Fibroblast of skin of back (primary cell): ENCODE results near the gene GMEB2.
"Not testable (repeated sequence)": the region's sequence is repeated elsewhere in the genome, so short reads cannot be mapped to it uniquely, and the experiment has no call there.

Experiments
- DNase-seq: peaks from one replicate; pipeline ENCODE4 v3.0.0-alpha.2; 2013

The GMEB2 gene

DNA sequence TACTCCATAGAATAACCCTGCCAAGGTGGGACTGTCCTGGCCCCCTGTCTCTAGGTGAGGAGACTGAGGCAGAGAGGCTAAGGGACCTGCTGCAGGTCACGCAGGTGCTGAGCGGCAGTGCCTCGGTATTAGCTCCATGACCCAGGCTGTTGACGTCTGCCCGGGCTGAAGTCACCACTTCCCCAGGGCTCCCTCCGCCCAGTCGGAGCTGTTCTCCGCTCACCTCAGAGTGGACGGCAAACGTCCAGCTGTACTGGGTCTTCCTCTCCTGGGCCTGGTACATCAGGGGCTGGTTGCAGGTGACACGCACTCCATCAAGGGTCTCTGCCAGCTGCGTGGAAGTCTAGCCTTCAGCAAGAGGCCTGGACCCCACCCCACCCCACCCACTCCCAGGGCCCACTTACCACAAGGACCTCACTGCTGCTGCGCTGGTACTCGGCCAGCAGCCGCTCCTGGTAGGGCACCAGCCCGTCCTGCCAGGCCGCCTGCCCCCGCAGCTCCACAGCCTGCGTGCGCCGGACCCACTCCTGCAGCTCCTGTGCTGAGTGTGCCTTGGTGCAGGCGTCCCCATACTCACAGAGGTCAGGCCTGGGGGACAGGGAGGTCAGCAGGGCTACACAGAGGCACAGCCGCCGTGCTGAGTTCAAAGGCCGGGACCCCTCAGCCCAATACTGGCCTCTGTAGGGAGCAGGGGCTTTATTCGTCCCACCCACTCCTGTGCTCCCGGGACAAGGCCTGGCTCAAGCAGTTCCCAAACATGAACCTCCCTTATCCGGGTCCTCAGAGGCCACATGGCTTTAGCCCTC lies 56.4 kb downstream of the GMEB2 start:
- DNase-seq = no peak

DNA sequence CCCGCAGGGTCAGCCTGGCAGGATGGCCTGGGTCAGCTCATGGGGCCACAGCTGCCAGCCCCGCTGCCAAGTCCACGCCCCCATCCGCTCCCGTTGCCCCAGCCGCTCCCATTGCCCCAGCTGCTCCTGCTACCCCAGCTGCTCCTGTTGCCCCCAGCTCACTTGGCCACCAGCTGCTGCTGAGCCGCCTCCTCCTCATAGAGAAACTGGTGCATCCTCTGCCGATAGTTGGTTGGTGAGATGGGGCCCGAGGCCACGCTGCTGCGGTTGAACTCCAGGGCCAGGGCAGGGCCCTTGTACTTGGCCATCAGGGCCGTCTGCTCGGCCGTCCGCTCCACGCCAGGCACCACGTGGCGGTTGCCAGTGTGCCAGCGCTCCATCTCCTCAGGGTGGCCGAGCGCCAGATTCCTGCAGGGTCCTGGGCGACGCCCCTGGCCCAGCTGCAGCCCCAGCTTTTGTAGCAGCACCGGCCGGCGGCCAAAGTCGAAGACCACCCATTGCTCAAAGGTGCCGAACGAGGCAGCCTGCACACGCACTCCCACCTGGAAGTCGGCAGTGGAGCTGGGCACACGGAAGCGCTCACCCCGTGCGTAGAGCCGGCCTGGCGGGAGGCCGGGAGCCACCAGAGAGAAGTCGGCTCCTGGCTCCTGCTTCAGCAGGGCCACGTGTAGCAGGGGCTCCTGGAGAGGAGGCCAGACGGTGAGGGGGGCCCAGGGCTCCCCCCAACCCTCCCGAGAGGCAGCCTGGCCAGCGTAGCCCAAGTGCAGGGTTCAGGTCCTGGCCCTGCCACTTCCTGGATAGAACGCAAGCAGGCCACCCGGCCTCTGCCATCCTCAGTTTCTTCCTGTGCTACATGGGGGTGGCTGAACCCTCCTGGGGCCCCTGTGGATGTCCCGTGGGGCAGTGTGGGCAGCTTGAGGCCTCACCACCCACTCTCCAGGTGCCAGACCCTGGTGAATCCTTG lies 57.6 kb downstream of the GMEB2 start:
- no peak for DNase-seq

- DNase-seq = no peak
Observed at GRCh38 chr20:63568170-63568981, 58.5 kb downstream of the GMEB2 start.

DNA sequence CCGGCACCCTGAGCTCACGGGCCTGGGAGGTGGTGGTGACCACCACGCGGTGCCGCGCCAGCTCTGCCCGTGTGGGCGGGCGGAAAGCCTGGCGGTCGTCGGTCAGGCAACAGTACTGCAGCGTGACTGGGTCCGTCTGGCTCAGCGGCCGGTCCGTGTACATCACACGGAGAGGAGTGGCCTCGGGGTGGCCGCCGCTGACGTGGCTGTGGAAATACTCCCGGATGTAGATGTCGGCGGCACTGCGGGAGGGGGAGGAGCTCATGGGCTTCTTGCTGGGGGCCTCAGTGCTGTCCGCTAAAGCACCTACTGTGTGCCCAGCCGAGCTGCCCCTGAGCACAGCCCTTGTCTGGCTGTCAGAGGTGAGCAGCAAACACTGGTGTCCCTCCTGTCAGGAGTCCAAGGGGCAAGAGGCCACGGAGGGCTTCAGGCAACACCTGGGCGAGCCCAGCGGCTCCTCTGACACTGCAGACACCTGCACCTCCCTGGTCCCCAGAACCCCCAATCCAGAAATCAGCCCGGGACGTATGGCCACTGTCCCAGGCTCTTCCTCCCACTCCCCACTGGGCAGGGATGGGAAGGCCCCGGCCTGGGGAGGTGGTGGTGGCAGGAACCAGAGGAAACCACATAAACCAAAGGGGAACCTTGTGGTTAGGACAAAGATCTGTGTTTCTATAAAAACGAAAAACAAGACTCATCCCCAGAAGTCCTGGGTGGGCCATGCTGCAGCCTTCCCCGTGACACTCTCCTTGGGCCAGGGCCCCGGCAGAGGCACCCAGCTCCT lies 59.3 kb downstream of the GMEB2 start:
- DNase-seq = no peak

- DNase-seq = no peak
Observed at GRCh38 chr20:63567136-63567385, 59.8 kb downstream of the GMEB2 start.

DNA sequence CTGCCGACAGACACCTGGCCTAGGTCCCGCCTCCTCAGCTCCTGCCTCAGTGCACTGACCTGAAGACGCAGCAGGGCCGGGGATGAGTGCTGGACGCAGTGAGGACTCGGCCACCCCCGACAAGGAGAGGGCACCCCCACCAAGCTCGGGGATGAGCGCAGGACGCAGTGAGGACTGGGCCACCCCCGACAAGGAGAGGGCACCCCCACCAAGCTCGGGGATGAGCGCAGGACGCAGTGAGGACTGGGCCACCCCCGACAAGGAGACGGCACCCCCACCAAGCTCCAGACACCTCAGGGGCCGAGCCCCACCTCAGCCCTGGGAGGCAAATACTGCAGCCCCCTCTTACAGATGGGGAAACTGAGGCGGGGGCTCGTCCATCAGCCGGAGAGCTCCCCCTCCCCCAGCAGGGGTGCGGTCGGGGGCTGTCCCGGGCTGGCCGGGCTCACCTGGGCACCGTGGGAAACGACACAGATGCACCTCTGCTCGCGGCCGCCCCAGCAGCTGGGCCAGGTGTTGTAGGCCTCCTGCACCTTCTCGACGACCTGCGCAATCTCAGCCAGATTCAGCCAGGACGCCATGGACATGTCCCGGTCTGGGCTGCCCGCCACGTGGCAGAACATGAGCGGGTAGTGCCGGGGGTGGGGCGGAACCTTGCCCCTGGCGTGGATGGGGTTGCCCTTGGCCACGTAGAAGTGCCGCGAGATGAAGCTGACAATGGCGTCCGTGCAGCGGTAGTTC lies 60.3 kb downstream of the GMEB2 start:
- no peak for DNase-seq

DNA sequence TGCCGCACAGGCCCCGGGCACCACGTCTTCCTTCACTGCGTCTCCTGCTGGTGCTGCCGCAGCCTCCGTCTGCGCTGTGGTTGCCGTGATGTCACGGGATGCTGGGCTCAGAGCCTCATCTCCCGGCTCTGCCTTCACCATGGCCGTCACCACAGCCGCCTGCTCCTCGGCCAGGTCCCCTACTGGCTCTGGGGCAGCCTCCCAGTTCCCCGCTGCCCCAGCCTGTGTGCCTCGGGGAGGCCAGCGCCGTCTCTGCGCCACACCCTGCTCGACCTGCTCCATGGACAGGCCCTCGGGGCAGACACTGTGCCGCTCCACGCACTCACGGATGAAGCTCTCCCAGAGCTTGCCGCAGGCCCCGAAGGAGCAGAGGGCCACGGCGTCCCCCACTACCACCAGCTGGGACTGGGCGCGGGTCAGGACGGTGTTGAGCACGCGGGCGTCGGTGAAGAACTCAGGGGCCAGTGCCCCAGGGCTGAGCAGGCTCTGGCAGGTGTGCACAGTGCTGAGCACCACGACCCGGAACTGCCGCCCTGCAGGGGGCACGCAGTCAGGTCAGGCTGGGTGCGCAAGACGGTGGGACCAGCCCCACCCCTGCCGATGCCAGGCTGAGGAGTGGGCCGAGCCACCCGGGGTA lies 61.1 kb downstream of the GMEB2 start:
- no peak for DNase-seq

DNA sequence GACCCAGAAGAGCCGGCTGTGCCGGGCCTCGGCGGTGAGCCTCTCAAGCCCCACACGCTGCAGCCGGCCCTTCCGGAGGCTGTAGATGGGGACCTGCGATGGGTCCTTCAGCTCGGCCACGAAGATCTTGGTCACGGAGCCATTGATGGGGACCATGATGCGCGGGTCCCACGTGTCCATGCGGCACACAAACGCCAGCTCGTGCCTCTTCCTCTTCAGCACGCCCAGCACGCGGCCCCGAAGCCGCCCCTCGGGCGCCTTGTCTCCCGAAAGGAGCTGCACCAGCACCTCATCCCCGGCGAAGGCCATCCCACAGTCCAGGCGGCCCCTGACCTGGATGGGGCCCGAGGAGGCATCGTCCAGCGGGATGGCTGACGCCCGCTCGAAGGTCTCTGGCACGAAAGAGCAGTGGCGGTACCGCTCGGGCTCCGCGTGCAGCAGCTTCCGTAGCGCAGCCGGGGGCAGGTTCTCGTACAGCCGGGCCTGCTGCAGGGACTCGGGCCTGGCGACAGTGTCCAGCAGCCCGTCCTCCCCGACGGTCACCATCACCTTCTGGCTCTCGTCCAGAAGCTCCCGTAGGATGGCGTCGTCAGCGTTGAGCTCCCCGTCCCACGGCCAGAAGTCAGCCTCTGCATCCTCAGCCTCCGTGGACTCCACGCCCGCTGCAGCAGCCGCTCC lies 61.7 kb downstream of the GMEB2 start:
- no peak for DNase-seq

GRCh38 chr20:63564036-63564810 lies 62.7 kb downstream of the GMEB2 start:
- DNase-seq = no peak

- DNase-seq = no peak
Observed at GRCh38 chr20:63563225-63563935, 63.5 kb downstream of the GMEB2 start.

DNA sequence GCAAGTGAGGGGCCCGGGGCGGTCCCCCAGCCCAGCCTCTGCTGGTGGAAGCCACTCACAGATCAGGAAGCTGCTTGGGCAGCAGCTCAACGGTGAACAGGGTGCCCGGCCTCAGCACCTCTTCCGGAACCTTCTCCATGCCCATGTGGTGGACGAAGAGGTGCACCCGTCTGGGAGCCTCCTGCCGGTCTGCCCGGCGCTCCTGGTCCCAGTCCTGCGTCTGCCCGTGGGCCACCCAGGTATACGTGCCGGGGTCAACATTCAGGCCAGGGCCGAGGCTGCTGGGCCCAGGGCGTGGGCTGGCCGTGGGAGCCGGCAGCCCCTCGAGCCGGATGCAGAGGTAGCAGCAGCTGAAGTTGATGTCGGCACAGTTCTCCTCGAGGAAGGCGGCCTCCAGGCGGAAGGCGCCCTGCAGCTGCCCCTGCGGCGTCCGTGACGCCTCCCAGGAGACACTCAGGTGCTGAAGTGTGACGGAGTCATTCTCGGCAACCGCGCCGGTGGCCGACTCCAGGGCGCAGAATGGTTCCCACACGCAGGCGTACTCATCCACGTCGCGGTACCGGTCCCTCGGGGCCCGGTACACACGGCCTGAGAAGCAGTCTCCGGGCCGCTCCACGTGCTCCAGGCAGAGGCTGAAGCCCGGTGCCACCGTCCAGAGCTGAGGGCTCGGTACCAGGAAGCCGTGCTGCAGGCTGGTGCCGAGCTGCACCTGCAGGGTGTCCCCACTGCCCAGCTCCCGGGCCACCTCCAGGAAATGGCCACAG lies 64.3 kb downstream of the GMEB2 start:
- DNase-seq = no peak

GRCh38 chr20:63561624-63562396 lies 65.1 kb downstream of the GMEB2 start:
- DNase-seq = no peak

GRCh38 chr20:63560856-63561609 lies 65.9 kb downstream of the GMEB2 start:
- DNase-seq = no peak

GRCh38 chr20:63560333-63560805 lies 66.5 kb downstream of the GMEB2 start:
- no peak for DNase-seq

- DNase-seq = not testable (repeated sequence)
Observed at GRCh38 chr20:63559485-63560332, 67.2 kb downstream of the GMEB2 start.
